CD14-positive monocyte (primary cell): ENCODE measurements around the gene PARD6B. TPM values are rescaled to one million over a fixed set of nuclear protein-coding genes. Genes with fewer than 3 reads are reported as not detected.

Source experiments
- DNase-seq, 3 donors: peaks; one replicate each; pipeline ENCODE4 v3.0.0-alpha.2; 2011 to 2022
- H2AFZ ChIP-seq: 2 replicates; pipeline ENCODE4 v1.6.0; 2012; ENCODE audit warnings: mild to moderate bottlenecking, low read depth, low read length, inconsistent platforms; ENCODE audit not compliant: insufficient read depth, poor library complexity, severe bottlenecking
- H3K27ac ChIP-seq, 2 donors: 1 replicate in 1 of 2; 2 replicates in 1 of 2; pipeline ENCODE4 v1.5.1; 2012 to 2013; ENCODE audit warnings: low read length in 2 of 2, control low read depth in 1 of 2, inconsistent platforms in 1 of 2, low read depth in 1 of 2, mild to moderate bottlenecking in 1 of 2
- H3K27me3 ChIP-seq, 2 donors: one replicate each; pipeline versions ENCODE4 v1.6.0 to v1.6.1; 2011 to 2013; ENCODE audit warnings: low read length in 2 of 2; ENCODE audit not compliant: control insufficient read depth in 2 of 2, insufficient read depth in 2 of 2
- H3K36me3 ChIP-seq, 2 donors: replicated peaks in 1 of 2; 1 replicate in 1 of 2; 2 replicates in 1 of 2; pipeline versions ENCODE4 v1.5.1 to v1.6.1; 2012 to 2013; ENCODE audit warnings: low read length in 2 of 2, control low read depth in 1 of 2, inconsistent platforms in 1 of 2, mild to moderate bottlenecking in 1 of 2; ENCODE audit not compliant: insufficient read depth in 2 of 2, control insufficient read depth in 1 of 2
- H3K4me1 ChIP-seq, 2 donors: 1 replicate in 1 of 2; 2 replicates in 1 of 2; pipeline versions ENCODE4 v1.5.1 to v1.6.1; 2012 to 2013; ENCODE audit warnings: low read length in 2 of 2, control low read depth in 1 of 2, inconsistent platforms in 1 of 2, mild to moderate bottlenecking in 1 of 2, moderate library complexity in 1 of 2; ENCODE audit not compliant: insufficient read depth in 2 of 2, control insufficient read depth in 1 of 2
- H3K4me2 ChIP-seq: replicated peaks from 2 replicates; pipeline ENCODE3; 2012; ENCODE audit warnings: low read length, moderate library complexity, mild to moderate bottlenecking; ENCODE audit not compliant: poor library complexity, severe bottlenecking; ENCODE audit errors: extremely low read depth
- H3K4me3 ChIP-seq, 3 experiments: fragments of 200-600 bp in 1 of 3; sonication (generic) in 1 of 3; replicated peaks in 1 of 3; 1 replicate in 2 of 3; 2 replicates in 1 of 3; pipeline ENCODE4 v1.5.1; 2011 to 2013; ENCODE audit warnings: low read length in 3 of 3, mild to moderate bottlenecking in 3 of 3, control low read depth in 2 of 3, low read depth in 2 of 3, inconsistent platforms in 1 of 3, moderate library complexity in 1 of 3
- H3K79me2 ChIP-seq: 2 replicates; pipeline ENCODE4 v1.6.0; 2012; ENCODE audit warnings: mild to moderate bottlenecking, control low read depth, inconsistent platforms, low read length, moderate library complexity; ENCODE audit not compliant: insufficient read depth
- H3K9ac ChIP-seq: 2 replicates; pipeline ENCODE4 v1.6.0; 2017; ENCODE audit warnings: low read length, mild to moderate bottlenecking; ENCODE audit not compliant: insufficient read depth, poor library complexity, severe bottlenecking
- H3K9me3 ChIP-seq, 2 donors: replicated peaks in 1 of 2; 1 replicate in 1 of 2; 2 replicates in 1 of 2; pipeline versions ENCODE4 v1.5.1 to v1.6.1; 2012 to 2013; ENCODE audit warnings: low read length in 2 of 2, control low read depth in 1 of 2; ENCODE audit not compliant: control insufficient read depth in 1 of 2, insufficient read depth in 1 of 2
- H4K20me1 ChIP-seq: 2 replicates; pipeline ENCODE4 v1.6.0; 2012; ENCODE audit warnings: mild to moderate bottlenecking, low read length, control low read depth, moderate library complexity; ENCODE audit not compliant: insufficient read depth
- H3K27ac Mint-ChIP-seq, 7 donors: one replicate each; pipeline ENCODE4 v1.8.0; 2020; ENCODE audit warnings: mild to moderate bottlenecking in 7 of 7, mixed read lengths in 7 of 7, moderate library complexity in 6 of 7, inconsistent platforms in 2 of 7
- H3K27me3 Mint-ChIP-seq, 3 donors: one replicate each; pipeline ENCODE4 v1.8.0; 2021 to 2022; ENCODE audit warnings: low read depth in 3 of 3, mild to moderate bottlenecking in 3 of 3, mixed read lengths in 3 of 3, moderate library complexity in 3 of 3, inconsistent platforms in 1 of 3
- H3K36me3 Mint-ChIP-seq, 2 donors: one replicate each; pipeline ENCODE4 v1.8.0; 2020; ENCODE audit warnings: mixed read lengths in 2 of 2, inconsistent platforms in 1 of 2, mild to moderate bottlenecking in 1 of 2
- H3K4me1 Mint-ChIP-seq: one replicate; pipeline ENCODE4 v1.8.0; 2020; ENCODE audit warnings: mild to moderate bottlenecking, mixed read lengths
- H3K4me3 Mint-ChIP-seq, 2 donors: one replicate each; pipeline ENCODE4 v1.8.0; 2020; ENCODE audit warnings: mild to moderate bottlenecking in 2 of 2, mixed read lengths in 2 of 2, moderate library complexity in 1 of 2
- H3K9me3 Mint-ChIP-seq, 7 donors: one replicate each; pipeline ENCODE4 v1.8.0; 2020 to 2022; ENCODE audit warnings: mixed read lengths in 7 of 7, mild to moderate bottlenecking in 6 of 7, moderate library complexity in 6 of 7, inconsistent platforms in 2 of 7
- WGBS: methylation state at CpG from one replicate; pipeline ENCODE4 v1.1.5; 2013; ENCODE audit warnings: missing lambda C conversion rate; ENCODE audit not compliant: insufficient coverage; 5-methylcytosine and 5-hydroxymethylcytosine counted together
- intact Hi-C, 2 donors: fragments of 100-400 bp; cut with micrococcal nuclease; formaldehyde crosslinking; loops; one replicate each; pipeline versions ENCODE4 v1.15.0 to v1.15.1; 2023
- polyA plus RNA-seq, 3 donors: library from polyadenylated mRNA; depleted of rRNA in 1 of 3; unstranded in 2 of 3; stranded (reverse) in 1 of 3; fragments of 300-500 nt in 2 of 3; fragments of >200 nt in 1 of 3; fragmentation: Illumina TruSeq in 2 of 3; gene quantifications; 1 replicate in 2 of 3; 2 replicates in 1 of 3; pipeline ENCODE4 v1.2.3, GENCODE V29; 2012 to 2021
- TF ChIP-seq, protein P1 (sequence below): fragments of 200-600 bp; IDR thresholded peaks from one replicate; pipeline ENCODE4 v1.8.0; 2022; ENCODE audit warnings: antibody characterized with exemption, mild to moderate bottlenecking

PARD6B gene
- polyA plus RNA-seq, 3 donors, result 0.04 to 0.13 (median 0.13) TPM

GRCh38 chr20:50747275-50747674 lies 15.9 kb downstream of the PARD6B start:
- no peaks in the 10 kb centered on the region for H4K20me1 ChIP-seq
- H3K4me2 ChIP-seq, result no peak overlapping the region
- WGBS, result no CpG with 5 or more reads among the region's 2 CpGs
- Mint-ChIP-seq H3K36me3 (no peaks in the 10 kb centered on the region), H3K27me3 (no peaks in the 10 kb centered on the region), H3K27ac (no peak overlapping the region), H3K4me3 (peak overlapping the region in 1 of 2 donors; percentile 1), H3K9me3 (no peaks in the 10 kb centered on the region), H3K4me1 (peaks cover 2% of the 10 kb centered on the region)
- intact Hi-C loops, result no loop called here
- H3K27me3 ChIP-seq, result no peaks in the 10 kb centered on the region
- H3K79me2 ChIP-seq, result no peaks in the 10 kb centered on the region
- no peaks in the 10 kb centered on the region for H3K4me1 ChIP-seq
- TF ChIP-seq, protein P1, sequence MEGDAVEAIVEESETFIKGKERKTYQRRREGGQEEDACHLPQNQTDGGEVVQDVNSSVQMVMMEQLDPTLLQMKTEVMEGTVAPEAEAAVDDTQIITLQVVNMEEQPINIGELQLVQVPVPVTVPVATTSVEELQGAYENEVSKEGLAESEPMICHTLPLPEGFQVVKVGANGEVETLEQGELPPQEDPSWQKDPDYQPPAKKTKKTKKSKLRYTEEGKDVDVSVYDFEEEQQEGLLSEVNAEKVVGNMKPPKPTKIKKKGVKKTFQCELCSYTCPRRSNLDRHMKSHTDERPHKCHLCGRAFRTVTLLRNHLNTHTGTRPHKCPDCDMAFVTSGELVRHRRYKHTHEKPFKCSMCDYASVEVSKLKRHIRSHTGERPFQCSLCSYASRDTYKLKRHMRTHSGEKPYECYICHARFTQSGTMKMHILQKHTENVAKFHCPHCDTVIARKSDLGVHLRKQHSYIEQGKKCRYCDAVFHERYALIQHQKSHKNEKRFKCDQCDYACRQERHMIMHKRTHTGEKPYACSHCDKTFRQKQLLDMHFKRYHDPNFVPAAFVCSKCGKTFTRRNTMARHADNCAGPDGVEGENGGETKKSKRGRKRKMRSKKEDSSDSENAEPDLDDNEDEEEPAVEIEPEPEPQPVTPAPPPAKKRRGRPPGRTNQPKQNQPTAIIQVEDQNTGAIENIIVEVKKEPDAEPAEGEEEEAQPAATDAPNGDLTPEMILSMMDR, result no peak
- H3K36me3 ChIP-seq, result no peaks in the 10 kb centered on the region
- no peak overlapping the region for H3K9ac ChIP-seq
- DNase-seq, result no peak
- H2AFZ ChIP-seq, result no peak overlapping the region
- H3K27ac ChIP-seq, result no peak overlapping the region
- no peaks in the 10 kb centered on the region for H3K9me3 ChIP-seq
- H3K4me3 ChIP-seq, result no peak overlapping the region

GRCh38 chr20:50750145-50750671 lies 18.8 kb downstream of the PARD6B start:
- no peak for DNase-seq
- TF ChIP-seq, protein P1, result no peak
- peaks cover 2% of the 10 kb centered on the region for H3K4me1 Mint-ChIP-seq
- Histone ChIP-seq H3K27me3 (no peaks in the 10 kb centered on the region), H3K4me2 (no peak overlapping the region), H3K4me3 (no peak overlapping the region), H2AFZ (no peak overlapping the region), H3K79me2 (no peaks in the 10 kb centered on the region), H3K9me3 (no peaks in the 10 kb centered on the region), H3K36me3 (no peaks in the 10 kb centered on the region), H3K4me1 (no peaks in the 10 kb centered on the region), H4K20me1 (no peaks in the 10 kb centered on the region), H3K27ac (no peak overlapping the region), H3K9ac (no peak overlapping the region)
- no peak overlapping the region for H3K27ac Mint-ChIP-seq
- intact Hi-C loops, result no loop called here
- no peaks in the 10 kb centered on the region for H3K9me3 Mint-ChIP-seq
- WGBS, result 94% methylated on average over 3 of the region's 8 CpGs
- H3K4me3 Mint-ChIP-seq, result no peak overlapping the region
- no peaks in the 10 kb centered on the region for H3K27me3 Mint-ChIP-seq
- H3K36me3 Mint-ChIP-seq, result no peaks in the 10 kb centered on the region
